Breast epithelium (tissue), 3 donors: Measurements from ENCODE around the gene SPON1.

Experiments used
- CTCF ChIP-seq, 3 donors: fragments of 450-650 bp; IDR thresholded peaks; one replicate each; pipeline ENCODE4 v1.5.1; 2016 to 2017; ENCODE audit warnings: antibody characterized with exemption in 3 of 3, mild to moderate bottlenecking in 3 of 3, moderate library complexity in 3 of 3
- POLR2AphosphoS5 ChIP-seq, 3 donors: sonication (generic); formaldehyde crosslinking; IDR thresholded peaks; one replicate each; pipeline ENCODE4 v1.6.1; 2017; ENCODE audit warnings: antibody characterized with exemption in 3 of 3

- no peak for TF ChIP-seq CTCF (IDR thresholded peaks at IDR 0.05)
- TF ChIP-seq POLR2AphosphoS5 (IDR thresholded peaks at IDR 0.05) = no peak
Observed at GRCh38 chr11:14182833-14183364, 220.4 kb downstream of the SPON1 start.
